ENCODE measurements around the gene C1QBP.
"Not testable (repeated sequence)": the region's sequence is repeated elsewhere in the genome, so short reads cannot be mapped to it uniquely, and the experiment has no call there.

The C1QBP gene

GRCh38 chr17:5431234-5431633 is 7.7 kb downstream of the C1QBP start:
- not testable (repeated sequence) for DNase-seq

DNA sequence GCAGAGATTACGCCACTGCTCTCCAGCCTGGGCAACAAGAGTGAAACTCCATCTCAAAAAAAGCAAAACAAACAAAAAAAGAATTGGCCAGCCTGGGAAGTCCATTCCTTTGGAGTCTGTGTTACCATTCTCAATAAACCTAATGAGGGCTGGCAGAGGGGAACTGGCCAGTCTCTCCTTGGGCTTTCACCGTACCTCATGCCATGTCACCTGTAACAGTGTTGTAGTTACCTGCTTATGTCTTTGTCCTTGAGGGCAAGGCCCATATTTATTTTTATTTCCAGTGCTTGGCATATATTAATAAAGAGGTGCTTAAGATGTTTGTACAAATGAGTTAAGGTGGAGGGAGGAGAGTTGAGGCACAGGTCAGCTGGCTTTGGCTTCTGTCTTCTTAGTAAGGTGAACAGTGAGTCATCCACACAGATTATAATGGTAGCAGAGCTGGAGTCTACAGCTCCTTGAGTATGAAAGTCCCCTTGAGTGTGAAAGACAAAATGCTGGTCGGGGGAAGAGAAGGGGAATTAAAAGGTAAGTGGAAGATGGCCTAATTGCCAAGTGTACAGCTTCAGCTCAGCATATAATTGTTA is 8.4 kb downstream of the C1QBP start:
- DNase-seq: no peak

DNA sequence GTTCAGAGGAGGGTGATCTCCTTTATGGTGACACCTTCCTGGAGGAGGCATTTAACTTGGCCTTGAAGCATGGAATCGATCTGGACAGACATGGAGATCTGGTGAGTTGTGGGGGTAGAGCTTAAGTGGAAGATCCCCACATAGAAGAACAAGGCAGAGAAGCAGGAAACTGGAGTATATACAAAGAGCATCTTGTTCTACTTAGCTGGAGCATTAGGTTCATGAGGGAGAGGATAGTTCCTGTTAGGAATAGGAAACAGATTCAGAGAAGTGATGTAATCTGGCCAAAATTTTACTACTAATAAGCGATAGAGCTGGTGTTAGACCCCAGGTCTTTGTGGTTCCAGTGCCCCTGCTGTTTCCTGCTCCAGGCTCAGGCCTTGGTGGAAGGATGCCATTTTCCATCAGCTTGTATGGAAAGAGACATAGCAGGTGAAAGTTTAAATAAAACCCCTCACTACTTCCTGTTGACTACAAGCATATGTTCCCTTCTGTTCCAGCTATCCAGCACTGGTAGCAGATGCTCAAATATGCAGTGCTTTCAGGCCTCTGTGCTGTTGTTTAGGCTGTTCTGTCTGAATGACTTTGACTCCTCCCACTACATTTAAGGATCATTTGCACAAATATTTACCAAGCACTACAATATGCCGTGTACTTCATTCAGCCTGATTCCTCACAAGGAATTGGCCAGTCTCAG is 9.6 kb downstream of the C1QBP start:
- DNase-seq: no peak

- DNase-seq: no peak
Measured at GRCh38 chr17:5425826-5426225, 13.1 kb downstream of the C1QBP start.

DNA sequence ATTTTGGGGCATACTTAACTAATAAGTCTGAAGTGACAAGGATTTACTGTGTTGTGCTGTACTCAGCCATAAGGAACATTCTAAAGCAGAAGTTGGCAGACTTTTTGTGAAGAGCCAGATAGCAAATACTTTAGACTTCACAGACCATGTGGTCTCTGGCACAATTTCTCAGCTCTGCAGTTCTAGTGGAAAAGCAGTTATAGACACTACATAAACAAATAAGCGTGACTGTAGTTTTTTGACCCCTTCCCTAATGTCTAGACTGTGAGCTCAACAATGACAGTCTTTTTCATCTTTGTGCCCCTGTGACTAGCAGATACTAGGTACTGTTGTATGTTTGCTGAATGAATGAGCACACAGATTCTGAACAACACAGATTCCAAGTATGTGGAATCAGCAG is 14.0 kb downstream of the C1QBP start:
- no peak for DNase-seq

- no peak for DNase-seq
Measured at GRCh38 chr17:5422505-5422904, 16.4 kb downstream of the C1QBP start.

DNA sequence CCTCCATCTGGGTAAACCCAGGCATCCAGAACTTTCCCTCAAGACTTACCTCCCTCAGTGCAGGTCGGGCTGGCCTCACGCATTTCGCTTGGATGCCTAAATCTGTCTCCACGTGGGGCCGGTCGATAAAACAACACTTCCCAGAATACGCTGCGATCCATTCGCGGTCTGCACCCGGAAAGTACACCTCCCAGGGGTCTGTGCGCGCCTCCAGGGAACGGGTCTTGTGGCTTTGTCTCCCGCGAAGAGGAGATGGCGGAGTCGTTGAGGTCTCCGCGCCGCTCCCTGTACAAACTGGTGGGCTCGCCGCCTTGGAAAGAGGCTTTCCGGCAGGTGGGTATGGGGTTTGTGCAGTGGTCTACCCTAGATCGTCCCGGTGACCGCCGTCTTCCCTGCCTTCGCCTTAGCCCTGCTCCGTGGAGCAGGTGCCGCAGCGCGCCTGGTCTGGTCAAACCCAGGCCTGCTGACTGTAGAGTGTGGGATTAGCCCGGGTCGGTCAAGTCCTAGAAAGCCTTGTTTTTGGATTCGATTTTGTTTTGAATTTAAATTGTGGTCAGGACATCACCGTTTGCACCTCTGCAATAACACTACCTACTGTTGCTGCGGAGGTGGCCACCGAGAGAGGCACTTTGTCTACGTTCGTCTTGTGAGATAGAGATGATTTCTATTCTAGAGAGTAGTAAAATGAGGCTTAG is 18.8 kb downstream of the C1QBP start, which contains the start of gene RPAIN:
RPAIN (plus strand) TSS at position 224 of the 695 bp plus-strand sequence; CDS start at position 253, 29 bp downstream.
- DNase-seq: peak; percentile 89

DNA sequence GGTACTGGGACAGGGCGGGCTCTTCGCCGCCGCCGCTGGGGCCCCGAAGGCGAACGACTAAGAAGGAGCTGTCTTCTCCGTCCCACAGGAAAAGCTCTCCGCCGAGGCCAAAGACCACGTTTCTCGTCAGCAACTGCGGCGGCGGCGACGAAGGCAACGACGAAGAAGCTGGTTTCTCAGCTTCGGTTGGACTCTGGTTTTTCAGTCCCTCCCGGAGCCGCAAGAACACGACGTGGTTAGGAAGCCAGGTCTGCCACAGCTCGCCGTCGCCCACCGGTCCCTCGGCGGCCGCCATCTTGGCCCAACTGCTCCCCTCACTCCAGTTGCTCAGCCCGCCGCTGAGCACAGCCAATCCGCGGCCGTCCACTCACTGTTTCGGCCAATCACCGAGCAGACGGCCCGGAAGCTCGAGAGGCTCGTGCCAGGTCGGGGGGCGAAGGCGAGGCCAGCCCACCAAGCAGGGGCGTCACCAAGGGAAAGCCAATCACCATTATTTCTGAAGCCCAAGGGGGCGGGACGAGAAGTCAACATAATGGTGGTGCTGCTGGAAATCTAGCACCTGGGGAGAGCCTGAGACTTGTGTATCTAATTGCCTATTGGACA is 19.5 kb downstream of the C1QBP start, which contains the start of gene NUP88:
NUP88 (minus strand) TSS at position 307 of the 603 bp plus-strand sequence; CDS start at position 295, 12 bp downstream.
- DNase-seq: peak; percentile 91

GRCh38 chr17:5418858-5419355 is 20.0 kb downstream of the C1QBP start:
- DNase-seq: peak; percentile 38

DNA sequence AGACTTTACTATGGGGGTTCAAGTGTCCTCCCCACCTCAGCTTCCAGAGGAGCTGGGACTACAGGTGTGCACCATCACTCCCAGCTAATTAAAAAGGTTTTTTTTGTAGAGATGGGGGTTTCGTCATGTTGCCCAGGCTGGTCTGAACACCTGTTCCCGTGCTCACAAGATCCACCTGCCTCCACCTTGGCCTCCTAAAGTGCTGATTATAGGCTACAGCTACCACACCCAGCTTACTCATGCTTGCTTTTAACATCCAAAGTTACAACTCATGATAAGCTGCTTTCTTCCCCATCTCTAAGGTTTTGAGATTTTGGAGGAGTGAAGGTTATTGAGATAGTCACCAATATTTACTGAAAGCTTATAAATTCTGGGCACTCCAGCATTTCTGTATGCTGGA is 22.1 kb downstream of the C1QBP start:
- no peak for DNase-seq

DNA sequence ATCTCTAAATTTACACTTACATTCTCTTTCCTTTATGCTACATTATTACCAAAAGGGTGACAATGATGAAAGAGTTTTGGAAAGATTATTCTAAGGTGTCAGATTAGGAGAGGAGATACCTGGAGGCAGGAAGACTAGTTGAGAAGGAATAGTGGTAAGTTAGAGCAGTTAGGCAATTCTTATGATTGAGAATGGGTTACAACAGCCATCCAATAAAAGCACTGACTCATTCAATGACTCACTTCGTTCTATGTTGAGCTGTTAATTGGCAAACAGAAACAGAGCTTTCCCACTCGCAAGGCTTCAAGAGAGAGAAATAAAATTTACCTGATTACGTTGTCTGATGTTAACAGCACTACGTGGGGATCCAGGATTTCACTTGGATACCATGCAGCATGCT is 25.3 kb downstream of the C1QBP start:
- no peak for DNase-seq

GRCh38 chr17:5410594-5411272 is 28.2 kb downstream of the C1QBP start:
- no peak for DNase-seq

DNA sequence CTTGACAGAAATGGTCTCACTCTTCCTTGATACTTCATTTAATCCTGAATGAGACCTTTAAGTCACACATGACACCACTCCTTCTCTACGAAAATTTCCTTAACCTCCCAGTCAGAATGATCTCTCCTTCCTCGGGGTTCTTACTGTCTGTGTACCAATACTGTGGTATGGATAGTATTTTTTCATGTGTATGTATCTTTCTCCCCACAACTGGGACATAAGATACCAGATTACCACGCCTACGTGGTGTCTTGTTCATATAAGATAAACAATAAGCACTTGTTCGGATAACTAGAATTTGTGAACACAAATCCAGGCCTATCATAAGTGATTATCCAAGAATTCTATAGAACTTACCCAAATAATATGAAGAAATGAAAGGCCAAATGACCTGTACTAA is 30.8 kb downstream of the C1QBP start:
- DNase-seq: no peak

DNA sequence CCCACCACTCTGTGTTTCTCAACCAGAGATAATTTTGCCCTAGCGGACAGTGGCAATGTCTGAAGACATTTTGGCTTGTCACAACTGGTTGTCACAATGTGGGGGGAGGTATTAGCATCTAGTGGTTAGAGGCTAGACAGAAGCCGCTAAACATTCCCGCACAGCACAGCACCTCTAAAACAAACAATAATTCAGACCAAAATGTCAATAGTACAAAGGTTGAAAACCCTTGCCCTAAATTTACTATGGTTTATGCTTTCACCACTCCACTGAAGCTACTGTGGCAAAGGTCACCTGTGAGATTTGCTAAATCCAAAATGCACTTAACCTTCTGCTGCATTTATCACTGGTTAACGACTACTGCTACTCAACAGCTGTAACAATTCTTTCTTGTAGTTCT is 33.6 kb downstream of the C1QBP start:
- no peak for DNase-seq

DNA sequence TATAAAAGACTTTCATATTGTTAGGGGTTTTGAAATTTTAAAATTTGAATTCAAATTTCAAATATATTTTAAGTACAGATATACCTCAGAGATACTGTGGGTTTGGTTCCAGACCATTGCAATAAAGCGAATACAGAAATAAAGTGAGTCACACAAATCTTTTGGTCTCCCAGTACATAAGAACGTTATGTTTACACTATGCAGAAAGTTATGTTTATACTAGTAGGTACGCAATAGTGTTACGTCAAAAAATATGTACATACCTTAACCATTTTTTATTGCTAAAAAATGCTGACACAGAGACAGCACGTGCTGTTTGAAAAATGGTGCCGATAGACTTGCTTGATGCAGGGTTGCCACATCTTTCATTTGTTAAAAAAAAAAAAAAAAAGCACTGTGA is 39.2 kb downstream of the C1QBP start:
- DNase-seq: no peak

GRCh38 chr17:5396612-5397011 is 42.3 kb downstream of the C1QBP start:
- no peak for DNase-seq

- no peak for DNase-seq
Measured at GRCh38 chr17:5391678-5392077, 47.3 kb downstream of the C1QBP start.
